HCT116 (cell line): ENCODE measurements around the gene AMT. TPM values are rescaled to one million over a fixed set of nuclear protein-coding genes. Genes with fewer than 3 reads are reported as not detected.

Experiments
- ATAC-seq: fragments of 200-7000 bp; cut with Tn5 transposase; 2 replicates; pipeline ENCODE4 v1.9.1; 2020; ENCODE audit warnings: mild to moderate bottlenecking, moderate library complexity
- BruUV-seq: library from RNA; stranded (reverse); fragments of 400-500 nt; replicated peaks from 2 replicates; lab custom pipeline; 2021; lab: Mats Ljungman, UMichigan
- CTCF ChIA-PET: fragments of 300-600 bp; sonication (Branson Sonifier 250); formaldehyde crosslinking; loops from one replicate; lab custom pipeline; 2021; ENCODE audit warnings: antibody characterized with exemption; lab: Charles Lee
- POLR2A ChIA-PET: fragments of 300-600, 350-600 bp; sonication (Branson Sonifier 250); formaldehyde crosslinking; loops from one replicate; lab custom pipeline; 2021; ENCODE audit warnings: antibody characterized with exemption; lab: Charles Lee
- RAD21 ChIA-PET, 2 experiments: fragments of 300-600 bp; sonication (Branson Sonifier 250); formaldehyde crosslinking; loops; one replicate each; lab custom pipeline; 2023; ENCODE audit warnings: low total read pairs in 2 of 2; ENCODE audit not compliant: uncharacterized antibody in 2 of 2, unreplicated experiment in 2 of 2, low non-redundant PET in 1 of 2; lab: Charles Lee
- DNase-seq: peaks from one replicate; pipeline ENCODE4 v3.0.0-alpha.2; 2010; ENCODE audit warnings: low read depth, low spot score
- H2AFZ ChIP-seq: fragments of 200-600 bp; shearing (Covaris generic), sonication (generic); 2 replicates; pipeline ENCODE4 v1.6.1; 2017; ENCODE audit warnings: low read depth, mixed run types, mixed read lengths, antibody characterized with exemption, low read length; ENCODE audit not compliant: poor library complexity, severe bottlenecking
- H3K27ac ChIP-seq: 2 replicates; pipeline ENCODE4 v1.5.1; 2012; ENCODE audit warnings: low read depth, low read length
- H3K27me3 ChIP-seq: fragments of 200-600 bp; sonication (generic); 2 replicates; pipeline ENCODE4 v1.6.1; 2016; ENCODE audit warnings: mixed run types, low read length, mixed read lengths; ENCODE audit not compliant: insufficient read depth
- H3K36me3 ChIP-seq, 2 experiments: fragments of 200-500 bp in 1 of 2; fragments of 200-600 bp in 1 of 2; sonication (Bioruptor generic) in 1 of 2; sonication (generic) in 1 of 2; 2 replicates each; pipeline versions ENCODE4 v1.5.1 to v1.6.1; 2014 to 2016; ENCODE audit warnings: low read length in 2 of 2, inconsistent platforms in 1 of 2, mixed read lengths in 1 of 2, mixed run types in 1 of 2; ENCODE audit not compliant: insufficient read depth in 2 of 2, control insufficient read depth in 1 of 2
- H3K4me1 ChIP-seq, 2 experiments: fragments of 200-600 bp in 1 of 2; sonication (generic) in 1 of 2; 2 replicates each; pipeline versions ENCODE4 v1.5.1 to v1.6.1; 2012 to 2017; ENCODE audit warnings: low read length in 2 of 2, inconsistent platforms in 1 of 2, mild to moderate bottlenecking in 1 of 2, mixed read lengths in 1 of 2, mixed run types in 1 of 2, moderate library complexity in 1 of 2; ENCODE audit not compliant: insufficient read depth in 2 of 2, control insufficient read depth in 1 of 2
- H3K4me2 ChIP-seq: fragments of 200-600 bp; sonication (generic); 2 replicates; pipeline ENCODE4 v1.6.1; 2017; ENCODE audit warnings: mixed run types, low read length, mixed read lengths
- H3K4me3 ChIP-seq, 2 experiments: fragments of 200-600 bp in 1 of 2; sonication (generic) in 1 of 2; replicated peaks in 1 of 2; 2 replicates each; pipeline ENCODE4 v1.5.1; 2011 to 2016; ENCODE audit warnings: low read length in 2 of 2, control low read depth in 1 of 2, low read depth in 1 of 2, mild to moderate bottlenecking in 1 of 2, mixed read lengths in 1 of 2, mixed run types in 1 of 2
- H3K79me2 ChIP-seq: fragments of 200-600 bp; sonication (generic); 2 replicates; pipeline ENCODE4 v1.6.1; 2017; ENCODE audit warnings: mild to moderate bottlenecking, mixed run types, low read length, moderate library complexity, mixed read lengths; ENCODE audit not compliant: insufficient read depth
- H3K9ac ChIP-seq: fragments of 200-600 bp; sonication (generic); 2 replicates; pipeline ENCODE4 v1.6.1; 2016; ENCODE audit warnings: low read length, mixed read lengths
- H3K9me2 ChIP-seq: fragments of 200-600 bp; sonication (generic), shearing (Covaris generic); 2 replicates; pipeline ENCODE4 v1.6.1; 2017; ENCODE audit warnings: mixed run types, mild to moderate bottlenecking, moderate library complexity; ENCODE audit not compliant: insufficient read depth
- H3K9me3 ChIP-seq, 2 experiments: fragments of 200-500 bp in 1 of 2; fragments of 200-600 bp in 1 of 2; sonication (Bioruptor generic) in 1 of 2; sonication (generic) in 1 of 2; 2 replicates each; pipeline ENCODE4 v1.6.1; 2014 to 2017; ENCODE audit warnings: low read length in 2 of 2, mixed read lengths in 2 of 2, inconsistent platforms in 1 of 2, low read depth in 1 of 2, mild to moderate bottlenecking in 1 of 2, mixed run types in 1 of 2, moderate library complexity in 1 of 2; ENCODE audit not compliant: control insufficient read depth in 1 of 2, insufficient read depth in 1 of 2
- H4K20me1 ChIP-seq: fragments of 200-600 bp; sonication (generic), shearing (Covaris generic); 2 replicates; pipeline ENCODE4 v1.6.1; 2017; ENCODE audit warnings: mixed run types, mild to moderate bottlenecking, moderate library complexity; ENCODE audit not compliant: insufficient read depth
- ATF3 ChIP-seq: IDR thresholded peaks from 2 replicates; pipeline ENCODE4 v1.6.1; 2012
- CEBPB ChIP-seq: IDR thresholded peaks from 2 replicates; pipeline ENCODE4 v1.6.1; 2012; ENCODE audit warnings: low read depth
- CTCF ChIP-seq, 3 experiments: fragments of 200-600 bp in 1 of 3; sonication (generic) in 1 of 3; IDR thresholded peaks in 2 of 3; conservative IDR thresholded peaks in 1 of 3; 2 replicates each; pipeline ENCODE4 v1.5.1; 2012 to 2017; ENCODE audit warnings: low read depth in 2 of 3, low read length in 2 of 3, antibody characterized with exemption in 1 of 3, borderline replicate concordance in 1 of 3, control low read depth in 1 of 3, mild to moderate bottlenecking in 1 of 3, mixed read lengths in 1 of 3, mixed run types in 1 of 3, moderate library complexity in 1 of 3; ENCODE audit not compliant: insufficient read depth in 1 of 3
- EZH2phosphoT487 ChIP-seq: fragments of 200-600 bp; IDR thresholded peaks from 2 replicates; pipeline ENCODE4 v1.6.1; 2018; ENCODE audit warnings: antibody characterized with exemption, borderline replicate concordance
- JUND ChIP-seq: IDR thresholded peaks from 2 replicates; pipeline ENCODE4 v1.6.1; 2012
- POLR2AphosphoS5 ChIP-seq: IDR thresholded peaks from 2 replicates; pipeline ENCODE4 v1.6.1; 2011; ENCODE audit warnings: mild to moderate bottlenecking, low read depth, low read length, moderate library complexity
- SP1 ChIP-seq: IDR thresholded peaks from 2 replicates; pipeline ENCODE4 v1.6.1; 2012; ENCODE audit warnings: low read depth
- YY1 ChIP-seq: IDR thresholded peaks from 2 replicates; pipeline ENCODE4 v1.6.1; 2011; ENCODE audit warnings: low read length, low read depth, moderate library complexity, mild to moderate bottlenecking; ENCODE audit not compliant: insufficient replicate concordance; ENCODE audit errors: extremely low read depth
- intact Hi-C: fragments of 100-400 bp; cut with micrococcal nuclease; formaldehyde crosslinking; loops from 2 replicates; pipeline ENCODE4 v1.10.0; 2022
- total RNA-seq: library from RNA; stranded (reverse); gene quantifications from one replicate; pipeline ENCODE4 v1.2.1, GENCODE V29; 2021; ENCODE audit not compliant: unreplicated experiment

The AMT gene
- total RNA-seq, 1 experiment from 2014 or later: 4.8 TPM

DNA sequence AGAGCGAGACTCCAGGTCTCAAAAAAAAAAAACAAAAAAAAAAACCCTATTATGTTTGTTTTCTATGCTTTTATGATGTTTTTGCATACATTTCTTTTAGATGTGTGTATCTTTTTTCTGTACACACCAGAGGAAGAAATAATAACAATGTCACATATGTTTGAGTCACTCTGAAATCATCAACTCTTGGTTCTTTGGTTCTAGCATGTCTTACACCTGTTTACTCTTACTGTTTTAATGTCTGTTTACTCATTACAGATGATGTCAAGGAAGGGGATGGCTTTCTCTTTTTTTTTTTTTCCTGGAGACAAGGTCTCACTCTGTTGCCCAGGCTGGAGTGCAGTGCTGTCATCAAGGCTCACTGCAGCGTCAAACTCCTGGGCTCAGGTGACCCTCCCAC lies 34.6 kb downstream of the AMT start:
- Histone ChIP-seq H4K20me1 (peaks cover 39% of the 10 kb centered on the region; the same call in 1 of the 2 replicates), H3K9ac (no peak overlapping the region), H3K36me3 (no peaks in the 10 kb centered on the region; a peak in 1 of 4 replicates), H3K27me3 (no peaks in the 10 kb centered on the region), H3K79me2 (peaks cover 99% of the 10 kb centered on the region), H3K27ac (no peak overlapping the region), H3K4me1 (peaks cover 0 to 10% of the 10 kb centered on the region in 2 experiments; a peak in 1 of 4 replicates), H3K9me3 (no peaks in the 10 kb centered on the region), H3K4me2 (no peak overlapping the region), H2AFZ (no peak overlapping the region), H3K4me3 (no peak overlapping the region), H3K9me2 (no peaks in the 10 kb centered on the region)
- TF ChIP-seq CTCF (IDR thresholded peaks at IDR 0.05 in 2 of 3, conservative IDR thresholded peaks at IDR 0.05 in 1 of 3; ENCODE audit: borderline replicate concordance in 1 of 3, insufficient read depth in 1 of 3, low read depth in 2 of 3, low read length in 2 of 3): no peak
- TF ChIP-seq YY1: no peak
- TF ChIP-seq ATF3: no peak
- no peak for TF ChIP-seq POLR2AphosphoS5
- POLR2A ChIA-PET: no interaction called here
- CTCF ChIA-PET: no interaction called here
- RAD21 ChIA-PET: no interaction called here
- intact Hi-C loops: no loop called here
- DNase-seq (no peak), ATAC-seq (no peak)
- no TSS peak for BruUV-seq

DNA sequence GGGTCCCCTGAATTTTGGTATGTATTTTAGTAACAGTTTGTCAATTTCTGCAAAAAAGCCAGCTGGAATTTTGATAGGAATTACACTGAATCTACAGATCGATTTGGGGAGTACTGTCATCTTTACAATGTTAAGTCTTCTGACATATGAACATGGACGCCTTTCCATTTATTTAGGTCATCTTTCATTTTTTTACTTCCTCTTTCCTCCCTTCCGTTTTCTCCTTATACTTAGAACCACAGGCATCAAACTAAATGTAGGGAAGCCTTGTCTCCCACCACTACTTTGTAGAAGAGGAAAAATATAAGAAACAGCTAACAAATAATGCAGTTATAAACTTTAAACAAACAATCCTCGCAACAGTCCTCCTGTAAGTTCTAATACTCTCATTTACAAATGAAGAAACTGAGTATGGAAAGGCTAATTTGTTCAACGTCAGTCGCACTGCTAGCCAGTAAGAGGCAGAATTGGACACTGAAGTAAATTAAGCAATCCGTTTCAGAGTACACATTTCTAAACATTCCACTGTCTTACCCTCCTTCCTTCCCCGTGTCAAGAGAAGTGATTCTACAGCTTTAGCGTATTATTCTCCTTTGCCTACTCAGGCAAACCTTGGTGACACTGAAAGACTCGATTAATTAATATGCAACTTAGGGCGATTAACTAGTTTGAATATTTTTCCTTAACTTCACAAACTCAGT lies 36.1 kb downstream of the AMT start:
- H3K9me3 ChIP-seq: no peaks in the 10 kb centered on the region
- H3K27ac ChIP-seq: no peak overlapping the region
- DNase-seq: no peak
- H4K20me1 ChIP-seq: peaks cover 29% of the 10 kb centered on the region; the same call in 1 of the 2 replicates
- H2AFZ ChIP-seq: no peak overlapping the region
- no peak overlapping the region for H3K4me3 ChIP-seq
- CTCF ChIA-PET: no interaction called here
- H3K27me3 ChIP-seq: no peaks in the 10 kb centered on the region
- no peak for ATAC-seq
- intact Hi-C loops: no loop called here
- no peaks in the 10 kb centered on the region for H3K9me2 ChIP-seq
- no peaks in the 10 kb centered on the region; a peak in 1 of 4 replicates for H3K36me3 ChIP-seq
- H3K79me2 ChIP-seq: peaks cover 99% of the 10 kb centered on the region
- H3K4me1 ChIP-seq: peaks cover 0 to 12% of the 10 kb centered on the region in 2 experiments; a peak in 1 of 4 replicates
- BruUV-seq: no TSS peak
- RAD21 ChIA-PET: no interaction called here
- TF ChIP-seq CEBPB: no peak
- no peak for TF ChIP-seq JUND
- no peak for TF ChIP-seq SP1
- no peak for TF ChIP-seq EZH2phosphoT487
- no peak for TF ChIP-seq POLR2AphosphoS5
- POLR2A ChIA-PET: no interaction called here
- H3K4me2 ChIP-seq: no peak overlapping the region
- H3K9ac ChIP-seq: no peak overlapping the region
